ENCODE data around the gene TOPBP1.

- TF ChIP-seq CTCF (IDR thresholded peaks at IDR 0.05): no peak
- no peak for TF ChIP-seq POLR2A (IDR thresholded peaks at IDR 0.05)
- TF ChIP-seq POLR2AphosphoS5 (IDR thresholded peaks at IDR 0.05): no peak
Measured at GRCh38 chr3:133611534-133611933, 50.2 kb downstream of the TOPBP1 start.
